Keratinocyte (primary cell): ENCODE results near the gene PICALM. TPM values are rescaled to one million over a fixed set of nuclear protein-coding genes. Genes with fewer than 3 reads are reported as not detected.

Experiments
- DNase-seq: peaks from one replicate; pipeline ENCODE4 v3.0.0-alpha.2; 2011; ENCODE audit warnings: low read depth, missing footprints, low spot score
- FAIRE-seq: peaks from 2 replicates; lab custom pipeline; 2011; peaks lifted over from hg19 to GRCh38; lab: Jason Lieb, UNC
- H2AFZ ChIP-seq: 2 replicates; pipeline ENCODE4 v1.6.0; 2012; ENCODE audit warnings: low read length, control low read depth, inconsistent platforms; ENCODE audit not compliant: control insufficient read depth
- H3K27ac ChIP-seq: 2 replicates; pipeline ENCODE4 v1.5.1; 2011; ENCODE audit warnings: low read length; ENCODE audit not compliant: control insufficient read depth, insufficient read depth
- H3K27me3 ChIP-seq: 3 replicates; pipeline ENCODE4 v1.6.0; 2011; ENCODE audit warnings: low read length; ENCODE audit not compliant: control insufficient read depth, insufficient read depth; ENCODE audit errors: extremely low read depth
- H3K36me3 ChIP-seq, 2 experiments: 2 replicates in 1 of 2; 3 replicates in 1 of 2; pipeline ENCODE4 v1.5.1; 2011; ENCODE audit warnings: low read length in 2 of 2, mild to moderate bottlenecking in 1 of 2; ENCODE audit not compliant: control insufficient read depth in 2 of 2, insufficient read depth in 2 of 2; ENCODE audit errors: extremely low read depth in 1 of 2
- H3K4me1 ChIP-seq: 3 replicates; pipeline ENCODE4 v1.5.1; 2011; ENCODE audit warnings: low read length; ENCODE audit not compliant: control insufficient read depth, insufficient read depth; ENCODE audit errors: extremely low read depth
- H3K4me2 ChIP-seq: 3 replicates; pipeline ENCODE4 v1.6.0; 2011; ENCODE audit warnings: low read depth, low read length; ENCODE audit not compliant: control insufficient read depth, insufficient read depth; ENCODE audit errors: extremely low read depth
- H3K4me3 ChIP-seq, 3 experiments: fragments of 200-600 bp in 1 of 3; sonication (generic) in 1 of 3; 2 replicates in 2 of 3; 3 replicates in 1 of 3; pipeline ENCODE4 v1.5.1; 2011 to 2016; ENCODE audit warnings: low read length in 3 of 3, mild to moderate bottlenecking in 3 of 3, control low read depth in 2 of 3, inconsistent platforms in 1 of 3, low read depth in 1 of 3, mixed read lengths in 1 of 3, mixed run types in 1 of 3, moderate library complexity in 1 of 3; ENCODE audit not compliant: control insufficient read depth in 2 of 3, insufficient read depth in 2 of 3; ENCODE audit errors: extremely low read depth in 1 of 3
- H3K79me2 ChIP-seq: 2 replicates; pipeline ENCODE4 v1.6.0; 2012; ENCODE audit warnings: low read length; ENCODE audit not compliant: control insufficient read depth, insufficient read depth
- H3K9ac ChIP-seq: 3 replicates; pipeline ENCODE4 v1.6.0; 2011; ENCODE audit warnings: low read length; ENCODE audit not compliant: control insufficient read depth, insufficient read depth; ENCODE audit errors: extremely low read depth
- H3K9me1 ChIP-seq: 3 replicates; pipeline ENCODE4 v1.6.0; 2011; ENCODE audit warnings: low read length; ENCODE audit not compliant: control insufficient read depth, insufficient read depth; ENCODE audit errors: extremely low read depth
- H3K9me3 ChIP-seq: 2 replicates; pipeline ENCODE4 v1.5.1; 2012; ENCODE audit warnings: low read depth, low read length; ENCODE audit not compliant: control insufficient read depth
- H4K20me1 ChIP-seq: 3 replicates; pipeline ENCODE4 v1.6.0; 2011; ENCODE audit warnings: low read length; ENCODE audit not compliant: control insufficient read depth, insufficient read depth; ENCODE audit errors: extremely low read depth
- CTCF ChIP-seq, 3 experiments: IDR thresholded peaks in 1 of 3; conservative IDR thresholded peaks in 1 of 3; optimal IDR thresholded peaks in 1 of 3; 2 replicates in 2 of 3; 3 replicates in 1 of 3; pipeline versions ENCODE3 to v1.5.1; 2011; ENCODE audit warnings: low read length in 3 of 3, mild to moderate bottlenecking in 3 of 3, moderate library complexity in 2 of 3, control low read depth in 1 of 3, inconsistent platforms in 1 of 3; ENCODE audit not compliant: insufficient read depth in 2 of 3; ENCODE audit errors: extremely low read depth in 1 of 3
- EZH2 ChIP-seq: IDR thresholded peaks from one replicate; pipeline ENCODE4 v1.6.1; 2012; ENCODE audit warnings: inconsistent platforms, mild to moderate bottlenecking, low read length, moderate library complexity
- dilution Hi-C: fragments of 300-500 bp; cut with MboI; formaldehyde crosslinking; loops from one replicate; pipeline ENCODE4 v1.7.0; 2020; ENCODE audit warnings: low sequenced_read_pairs; ENCODE audit not compliant: extremely low pct_ligation_motif_present
- polyA plus RNA-seq, 5 experiments: library from polyadenylated mRNA; depleted of rRNA in 3 of 5; stranded (reverse) in 3 of 5; stranded (forward) in 1 of 5; unstranded in 1 of 5; fragments of >200 nt; gene quantifications; 1 replicate in 1 of 5; 2 replicates in 3 of 5; 3 replicates in 1 of 5; pipeline versions ENCODE4 v1.2.1 to v1.2.3, GENCODE V29; 2011 to 2012; ENCODE audit warnings: missing spikeins in 2 of 5, low read depth in 1 of 5, low replicate concordance in 1 of 5

Gene PICALM
- polyA plus RNA-seq, 1 donor (not counting 4 experiments of a cell fraction or from before 2014, with no cell fraction given), result 293 TPM

GRCh38 chr11:85950317-85951048 lies 118.4 kb downstream of the PICALM start:
- H3K27ac ChIP-seq, result no peak overlapping the region
- FAIRE-seq (no peak), DNase-seq (no peak)
- no peak overlapping the region for H3K9ac ChIP-seq
- TF ChIP-seq CTCF (optimal IDR thresholded peaks at IDR 0.05 in 1 of 3, IDR thresholded peaks at IDR 0.05 in 1 of 3, conservative IDR thresholded peaks at IDR 0.05 in 1 of 3; ENCODE audit: extremely low read depth in 1 of 3, insufficient read depth in 2 of 3, low read length in 3 of 3) (no peak), EZH2 (no peak)
- H3K4me2 ChIP-seq, result no peak overlapping the region
- no peaks in the 10 kb centered on the region for H3K27me3 ChIP-seq
- no peaks in the 10 kb centered on the region for H4K20me1 ChIP-seq
- no peak overlapping the region for H2AFZ ChIP-seq
- H3K4me1 ChIP-seq, result peaks cover 21% of the 10 kb centered on the region
- dilution Hi-C loops, result no loop called here
- no peaks in the 10 kb centered on the region for H3K79me2 ChIP-seq
- no peak overlapping the region for H3K4me3 ChIP-seq
- peaks cover 0 to 3% of the 10 kb centered on the region in 2 experiments for H3K36me3 ChIP-seq
- no peaks in the 10 kb centered on the region for H3K9me3 ChIP-seq
- peaks cover 3% of the 10 kb centered on the region for H3K9me1 ChIP-seq

- Histone ChIP-seq H3K4me2 (no peak overlapping the region), H3K9me1 (peaks cover 3% of the 10 kb centered on the region), H2AFZ (no peak overlapping the region), H3K9ac (no peak overlapping the region), H3K36me3 (peaks cover 0 to 2% of the 10 kb centered on the region in 2 experiments), H3K4me3 (no peak overlapping the region), H3K27me3 (no peaks in the 10 kb centered on the region), H3K4me1 (peaks cover 21% of the 10 kb centered on the region), H4K20me1 (no peaks in the 10 kb centered on the region), H3K79me2 (no peaks in the 10 kb centered on the region), H3K27ac (no peak overlapping the region), H3K9me3 (no peaks in the 10 kb centered on the region)
- FAIRE-seq (no peak), DNase-seq (no peak)
- TF ChIP-seq EZH2, result no peak
- no peak for TF ChIP-seq CTCF (optimal IDR thresholded peaks at IDR 0.05 in 1 of 3, IDR thresholded peaks at IDR 0.05 in 1 of 3, conservative IDR thresholded peaks at IDR 0.05 in 1 of 3; ENCODE audit: extremely low read depth in 1 of 3, insufficient read depth in 2 of 3, low read length in 3 of 3)
- dilution Hi-C loops, result no loop called here
These were observed 119.1 kb downstream of the PICALM start for GRCh38 chr11:85949798-85950197.
